Mesendoderm (in vitro differentiated cells): ENCODE measurements around the gene TMTC1.

Experiments
- DNase-seq: peaks from one replicate; pipeline ENCODE4 v3.0.0; 2013
- H2AK5ac ChIP-seq: 2 replicates; pipeline ENCODE4 v1.6.1; 2013; ENCODE audit warnings: low read length, inconsistent platforms
- H2BK120ac ChIP-seq: 2 replicates; pipeline ENCODE4 v1.6.1; 2013; ENCODE audit warnings: low read depth, mild to moderate bottlenecking, low read length, moderate library complexity, mixed read lengths
- H2BK15ac ChIP-seq: replicated peaks from 2 replicates; pipeline ENCODE4 v1.6.1; 2013; ENCODE audit warnings: low read depth, mild to moderate bottlenecking, moderate library complexity
- H2BK5ac ChIP-seq: 2 replicates; pipeline ENCODE4 v1.6.1; 2013; ENCODE audit warnings: low read length, inconsistent platforms
- H3K18ac ChIP-seq: 2 replicates; pipeline ENCODE4 v1.6.1; 2013; ENCODE audit warnings: mild to moderate bottlenecking, low read length, mixed read lengths
- H3K23ac ChIP-seq: one replicate; pipeline ENCODE4 v1.6.1; 2013; ENCODE audit warnings: low read length
- H3K27ac ChIP-seq: 2 replicates; pipeline ENCODE4 v1.5.1; 2013; ENCODE audit warnings: low read depth, mild to moderate bottlenecking, inconsistent platforms, low read length, moderate library complexity
- H3K27me3 ChIP-seq: 2 replicates; pipeline ENCODE4 v1.6.1; 2013; ENCODE audit warnings: low read length, control low read depth, mild to moderate bottlenecking, inconsistent platforms; ENCODE audit not compliant: insufficient read depth, poor library complexity
- H3K36me3 ChIP-seq: 2 replicates; pipeline ENCODE4 v1.6.1; 2013; ENCODE audit warnings: low read length, inconsistent platforms; ENCODE audit not compliant: control insufficient read depth, insufficient read depth
- H3K4ac ChIP-seq: one replicate; pipeline ENCODE4 v1.6.1; 2013; ENCODE audit warnings: low read depth, mild to moderate bottlenecking, low read length, moderate library complexity
- H3K4me1 ChIP-seq: 2 replicates; pipeline ENCODE4 v1.6.1; 2013; ENCODE audit warnings: low read depth, low read length, inconsistent platforms; ENCODE audit not compliant: control insufficient read depth
- H3K4me2 ChIP-seq: 2 replicates; pipeline ENCODE4 v1.6.1; 2013; ENCODE audit warnings: low read length
- H3K4me3 ChIP-seq: 2 replicates; pipeline ENCODE4 v1.5.1; 2013; ENCODE audit warnings: mild to moderate bottlenecking, low read length
- H3K56ac ChIP-seq: one replicate; pipeline ENCODE4 v1.6.1; 2013; ENCODE audit warnings: low read length
- H3K79me1 ChIP-seq: 2 replicates; pipeline ENCODE4 v1.6.1; 2013; ENCODE audit warnings: low read length, inconsistent platforms
- H3K79me2 ChIP-seq: 2 replicates; pipeline ENCODE4 v1.6.1; 2013; ENCODE audit warnings: mild to moderate bottlenecking, low read length; ENCODE audit not compliant: control insufficient read depth, insufficient read depth
- H3K9ac ChIP-seq: 2 replicates; pipeline ENCODE4 v1.6.1; 2013; ENCODE audit warnings: low read length, inconsistent platforms
- H4K5ac ChIP-seq: one replicate; pipeline ENCODE4 v1.6.1; 2013; ENCODE audit warnings: low read length
- H4K8ac ChIP-seq: one replicate; pipeline ENCODE4 v1.6.1; 2013; ENCODE audit warnings: low read depth, mild to moderate bottlenecking, control low read depth, low read length, moderate library complexity
- WGBS: extraction: QIAGEN DNeasy Blood & Tissue Kit; methylation state at CpG from one replicate; pipeline ENCODE4 v1.1.7; 2013; ENCODE audit warnings: low lambda C conversion rate, missing lambda C conversion rate; ENCODE audit not compliant: insufficient coverage; ENCODE audit errors: extremely low coverage; 5-methylcytosine and 5-hydroxymethylcytosine counted together

TMTC1 gene

DNA sequence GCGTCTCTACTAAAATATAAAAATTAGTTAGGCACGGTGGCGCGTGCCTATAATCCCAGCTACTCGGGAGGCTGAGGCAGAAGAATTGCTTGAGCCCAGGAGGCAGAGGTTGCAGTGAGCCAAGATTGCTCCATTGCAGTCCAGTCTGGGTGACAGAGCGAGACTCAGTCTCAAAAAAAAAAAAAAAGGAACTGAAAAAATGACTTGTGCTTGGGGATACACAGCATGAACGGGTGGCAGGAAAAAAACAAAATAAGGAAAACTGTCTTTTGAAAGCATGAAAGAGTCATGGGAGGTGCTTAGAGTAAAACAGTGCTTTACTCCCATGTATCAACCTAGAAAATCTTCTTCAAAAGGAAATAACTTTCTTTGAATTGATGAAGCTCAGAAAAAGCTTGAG, 80.8 kb downstream of the TMTC1 start:
- no peak overlapping the region for H3K23ac ChIP-seq
- no peak overlapping the region for H2BK5ac ChIP-seq
- no peak overlapping the region for H2AK5ac ChIP-seq
- H3K79me2 ChIP-seq, result no peaks in the 10 kb centered on the region
- H3K9ac ChIP-seq, result no peak overlapping the region
- no peak overlapping the region for H2BK15ac ChIP-seq
- no peaks in the 10 kb centered on the region for H3K27me3 ChIP-seq
- H3K4me1 ChIP-seq, result peaks cover 7% of the 10 kb centered on the region
- no peak overlapping the region for H3K56ac ChIP-seq
- H3K36me3 ChIP-seq, result no peaks in the 10 kb centered on the region
- WGBS, result no CpG with 5 or more reads among the region's 7 CpGs
- peak overlapping the region; percentile 4 for H3K4ac ChIP-seq
- no peak overlapping the region for H3K4me2 ChIP-seq
- no peak overlapping the region for H3K27ac ChIP-seq
- no peak for DNase-seq
- H3K79me1 ChIP-seq, result no peaks in the 10 kb centered on the region
- H3K18ac ChIP-seq, result no peak overlapping the region
- H4K5ac ChIP-seq, result no peak overlapping the region
- no peak overlapping the region for H4K8ac ChIP-seq
- no peak overlapping the region for H3K4me3 ChIP-seq
- H2BK120ac ChIP-seq, result no peak overlapping the region

DNA sequence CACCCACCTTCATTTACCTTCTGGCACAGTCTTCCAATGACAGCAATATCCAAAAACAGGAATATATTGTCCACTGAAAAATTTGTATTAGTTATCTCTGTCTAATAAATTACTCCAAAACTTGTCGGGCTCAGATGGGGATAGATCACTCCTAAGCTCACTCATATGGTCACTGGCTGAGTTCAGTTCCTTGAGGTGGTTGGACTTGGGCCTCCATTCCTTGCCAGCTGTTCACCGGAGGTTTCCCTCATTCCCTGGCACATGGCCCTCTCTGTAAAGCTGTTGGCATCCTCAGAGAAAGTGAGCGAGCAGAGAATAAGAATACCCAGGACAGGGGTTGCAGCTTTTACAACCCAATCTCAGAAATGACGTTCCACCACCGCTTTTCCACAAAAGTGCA, 81.5 kb downstream of the TMTC1 start:
- DNase-seq, result no peak
- no peak overlapping the region for H2BK15ac ChIP-seq

DNA sequence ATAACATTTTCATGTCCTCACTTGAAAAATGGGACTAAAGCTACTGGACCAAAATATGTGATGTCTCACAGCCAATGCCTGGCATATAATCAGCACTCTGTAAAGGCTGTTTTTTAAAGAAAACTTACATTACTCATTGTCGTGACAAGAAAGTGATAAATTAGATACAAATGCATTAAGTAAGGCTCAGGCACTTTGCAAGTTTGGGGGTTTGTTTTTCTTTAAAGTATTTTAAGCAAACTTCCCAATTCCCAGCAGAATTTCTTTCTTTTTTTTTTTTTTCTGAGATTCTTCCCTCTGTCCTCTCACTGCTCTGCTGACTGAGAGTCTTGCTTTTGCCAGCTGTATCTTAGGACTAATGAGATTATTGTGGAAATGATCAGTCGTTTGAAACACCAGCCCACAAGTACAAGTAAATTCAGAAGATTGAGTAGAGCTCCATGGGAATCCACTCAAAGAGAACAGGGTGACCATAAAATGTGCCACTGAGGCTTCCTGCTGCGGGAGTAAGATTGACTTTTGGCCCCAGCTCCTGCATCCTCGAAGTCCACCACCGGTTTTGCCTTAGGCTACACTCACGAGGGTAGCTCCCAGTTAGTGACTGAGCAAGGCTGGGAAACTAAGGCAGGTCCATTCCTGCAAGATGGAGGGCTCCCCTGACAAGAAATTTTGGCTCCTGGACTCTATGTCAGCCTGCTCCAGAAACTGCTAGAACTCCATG, 82.8 kb downstream of the TMTC1 start:
- no peak overlapping the region for H2AK5ac ChIP-seq
- no peak overlapping the region for H3K9ac ChIP-seq
- H3K4ac ChIP-seq, result no peak overlapping the region
- no peak overlapping the region for H4K5ac ChIP-seq
- H2BK120ac ChIP-seq, result no peak overlapping the region
- no peaks in the 10 kb centered on the region for H3K79me2 ChIP-seq
- H3K27ac ChIP-seq, result no peak overlapping the region
- no peak overlapping the region for H3K4me3 ChIP-seq
- no peak overlapping the region for H3K4me2 ChIP-seq
- no peak overlapping the region for H3K18ac ChIP-seq
- H3K23ac ChIP-seq, result no peak overlapping the region
- no peaks in the 10 kb centered on the region for H3K79me1 ChIP-seq
- no peaks in the 10 kb centered on the region for H3K27me3 ChIP-seq
- H2BK15ac ChIP-seq, result no peak overlapping the region
- H3K4me1 ChIP-seq, result peaks cover 7% of the 10 kb centered on the region
- H3K56ac ChIP-seq, result no peak overlapping the region
- no peak for DNase-seq
- H4K8ac ChIP-seq, result no peak overlapping the region
- no peaks in the 10 kb centered on the region for H3K36me3 ChIP-seq
- WGBS, result no CpG with 5 or more reads among the region's 6 CpGs
- no peak overlapping the region for H2BK5ac ChIP-seq

More for the DNA sequence above, 81.5 kb downstream of the TMTC1 start:
- Histone ChIP-seq H3K79me2 (no peaks in the 10 kb centered on the region), H3K9ac (no peak overlapping the region), H2BK5ac (no peak overlapping the region), H3K27ac (no peak overlapping the region), H4K5ac (no peak overlapping the region), H3K18ac (no peak overlapping the region), H2AK5ac (no peak overlapping the region), H4K8ac (no peak overlapping the region), H3K4me1 (peaks cover 7% of the 10 kb centered on the region), H3K56ac (no peak overlapping the region), H2BK120ac (no peak overlapping the region), H3K79me1 (no peaks in the 10 kb centered on the region), H3K23ac (no peak overlapping the region), H3K4ac (no peak overlapping the region), H3K4me2 (no peak overlapping the region), H3K36me3 (no peaks in the 10 kb centered on the region), H3K4me3 (no peak overlapping the region), H3K27me3 (no peaks in the 10 kb centered on the region)
- no CpG with 5 or more reads among the region's 5 CpGs for WGBS

GRCh38 chr12:29698756-29699155, 85.0 kb downstream of the TMTC1 start:
- H3K36me3 ChIP-seq, result no peaks in the 10 kb centered on the region
- H2BK120ac ChIP-seq, result no peak overlapping the region
- H2BK5ac ChIP-seq, result no peak overlapping the region
- H3K27ac ChIP-seq, result no peak overlapping the region
- peak; percentile 58 for DNase-seq
- H3K27me3 ChIP-seq, result no peaks in the 10 kb centered on the region
- no peak overlapping the region for H2AK5ac ChIP-seq
- no peak overlapping the region for H4K5ac ChIP-seq
- H3K23ac ChIP-seq, result no peak overlapping the region
- WGBS, result no CpG with 5 or more reads among the region's 1 CpG
- no peak overlapping the region for H3K9ac ChIP-seq
- no peak overlapping the region for H2BK15ac ChIP-seq
- H4K8ac ChIP-seq, result no peak overlapping the region
- H3K79me2 ChIP-seq, result no peaks in the 10 kb centered on the region
- H3K4ac ChIP-seq, result no peak overlapping the region
- H3K4me1 ChIP-seq, result peaks cover 7% of the 10 kb centered on the region
- H3K56ac ChIP-seq, result no peak overlapping the region
- H3K4me2 ChIP-seq, result no peak overlapping the region
- H3K79me1 ChIP-seq, result no peaks in the 10 kb centered on the region
- no peak overlapping the region for H3K18ac ChIP-seq
- no peak overlapping the region for H3K4me3 ChIP-seq

GRCh38 chr12:29695800-29696199, 87.9 kb downstream of the TMTC1 start:
- Histone ChIP-seq H3K4me2 (no peak overlapping the region), H2BK120ac (no peak overlapping the region), H4K8ac (no peak overlapping the region), H3K79me1 (no peaks in the 10 kb centered on the region), H2AK5ac (no peak overlapping the region), H4K5ac (no peak overlapping the region), H3K4me3 (no peak overlapping the region), H3K27ac (no peak overlapping the region), H3K4ac (no peak overlapping the region), H3K4me1 (peaks cover 7% of the 10 kb centered on the region), H3K79me2 (no peaks in the 10 kb centered on the region), H3K18ac (no peak overlapping the region), H3K36me3 (no peaks in the 10 kb centered on the region), H3K23ac (no peak overlapping the region), H3K56ac (no peak overlapping the region), H2BK15ac (no peak overlapping the region), H3K9ac (no peak overlapping the region), H3K27me3 (no peaks in the 10 kb centered on the region), H2BK5ac (no peak overlapping the region)
- WGBS, result no CpG with 5 or more reads among the region's 3 CpGs
- DNase-seq, result no peak

- H3K36me3 ChIP-seq, result no peaks in the 10 kb centered on the region
- no peak overlapping the region for H2BK5ac ChIP-seq
- no peak overlapping the region for H3K23ac ChIP-seq
- no peak overlapping the region for H3K56ac ChIP-seq
- H2BK15ac ChIP-seq, result no peak overlapping the region
- H3K4ac ChIP-seq, result no peak overlapping the region
- no peak overlapping the region for H4K8ac ChIP-seq
- no peaks in the 10 kb centered on the region for H3K79me2 ChIP-seq
- no peak overlapping the region for H4K5ac ChIP-seq
- H3K4me1 ChIP-seq, result peaks cover 7% of the 10 kb centered on the region
- no CpG with 5 or more reads among the region's 2 CpGs for WGBS
- H2BK120ac ChIP-seq, result no peak overlapping the region
- H3K79me1 ChIP-seq, result no peaks in the 10 kb centered on the region
- H3K4me2 ChIP-seq, result no peak overlapping the region
- no peak overlapping the region for H3K9ac ChIP-seq
- H3K27ac ChIP-seq, result no peak overlapping the region
- no peak overlapping the region for H3K4me3 ChIP-seq
- no peak overlapping the region for H3K18ac ChIP-seq
- no peak overlapping the region for H2AK5ac ChIP-seq
- no peaks in the 10 kb centered on the region for H3K27me3 ChIP-seq
- peak; percentile 88 for DNase-seq
These were observed 88.7 kb downstream of the TMTC1 start for GRCh38 chr12:29695026-29695425.
